Muscle layer of colon (tissue), 2 donors: Measurements from ENCODE around the gene EHMT1.
"Not testable (repeated sequence)": the region's sequence is repeated elsewhere in the genome, so short reads cannot be mapped to it uniquely, and the experiment has no call there.

Experiments used
- H3K27ac ChIP-seq: one replicate; pipeline ENCODE4 v1.7.0; 2013; ENCODE audit warnings: low read depth, mild to moderate bottlenecking, low read length, moderate library complexity
- H3K27me3 ChIP-seq, 2 donors: one replicate each; pipeline ENCODE4 v1.7.0; 2013; ENCODE audit warnings: low read length in 2 of 2, mild to moderate bottlenecking in 2 of 2; ENCODE audit not compliant: insufficient read depth in 2 of 2, control insufficient read depth in 1 of 2
- H3K36me3 ChIP-seq: one replicate; pipeline ENCODE4 v1.7.0; 2013; ENCODE audit warnings: mild to moderate bottlenecking, low read length; ENCODE audit not compliant: insufficient read depth
- H3K4me1 ChIP-seq: one replicate; pipeline ENCODE4 v1.7.0; 2013; ENCODE audit warnings: mild to moderate bottlenecking, low read length; ENCODE audit not compliant: insufficient read depth
- H3K4me3 ChIP-seq, 2 donors: one replicate each; pipeline ENCODE4 v1.7.0; 2013; ENCODE audit warnings: low read length in 2 of 2, low read depth in 1 of 2, mild to moderate bottlenecking in 1 of 2, moderate library complexity in 1 of 2
- H3K9ac ChIP-seq: one replicate; pipeline ENCODE4 v1.7.0; 2013; ENCODE audit warnings: low read length
- H3K9me3 ChIP-seq: one replicate; pipeline ENCODE4 v1.7.0; 2013; ENCODE audit warnings: mild to moderate bottlenecking, low read length
- donor health status: abdominal sarcoma.
- donor health status: Adenocarcinoma of cecum.

The EHMT1 gene

GRCh38 chr9:137876269-137876668 is 257.5 kb downstream of the EHMT1 start:
- peaks cover 6 to 44% of the 10 kb centered on the region in 2 donors for H3K27me3 ChIP-seq
- no peaks in the 10 kb centered on the region for H3K9me3 ChIP-seq
- H3K4me1 ChIP-seq, result no peaks in the 10 kb centered on the region

DNA sequence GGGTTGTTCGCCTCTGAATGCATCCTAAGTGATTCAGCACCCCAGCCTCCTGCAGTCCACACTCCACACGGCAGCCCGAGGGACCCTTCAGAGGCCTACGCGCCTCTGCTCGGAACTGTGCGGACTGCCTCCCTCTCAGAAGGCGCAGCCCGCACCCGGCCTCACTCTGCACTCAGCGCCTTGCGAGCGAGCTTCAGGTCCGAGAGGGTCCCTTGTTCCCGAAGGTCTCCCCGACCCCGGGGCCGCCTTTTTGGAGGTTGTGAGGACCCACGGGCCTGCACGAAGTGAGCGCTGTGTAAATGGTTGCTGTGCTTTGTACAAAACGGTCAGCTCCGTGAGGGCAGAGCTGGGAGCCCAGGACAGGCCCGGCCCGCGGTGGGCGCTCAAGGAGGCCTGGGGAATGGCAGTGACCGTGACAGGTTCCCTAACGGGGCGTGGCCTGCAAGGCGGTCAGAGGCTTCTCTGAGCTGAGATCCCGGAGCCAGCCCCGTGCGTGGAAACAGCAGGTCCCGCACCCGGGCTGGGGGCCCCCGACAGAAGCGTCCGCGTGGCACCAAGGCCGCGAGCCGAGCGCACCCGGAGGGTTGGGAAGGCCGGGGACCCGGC is 258.1 kb downstream of the EHMT1 start:
- Histone ChIP-seq H3K36me3 (no peaks in the 10 kb centered on the region), H3K4me1 (no peaks in the 10 kb centered on the region), H3K9me3 (no peaks in the 10 kb centered on the region), H3K4me3 (no peak overlapping the region), H3K9ac (no peak overlapping the region), H3K27ac (no peak overlapping the region), H3K27me3 (peaks cover 6 to 44% of the 10 kb centered on the region in 2 donors)

More at GRCh38 chr9:137876269-137876668, 257.5 kb downstream of the EHMT1 start:
- Histone ChIP-seq H3K27ac (no peak overlapping the region), H3K4me3 (no peak overlapping the region), H3K9ac (no peak overlapping the region), H3K36me3 (no peaks in the 10 kb centered on the region)

DNA sequence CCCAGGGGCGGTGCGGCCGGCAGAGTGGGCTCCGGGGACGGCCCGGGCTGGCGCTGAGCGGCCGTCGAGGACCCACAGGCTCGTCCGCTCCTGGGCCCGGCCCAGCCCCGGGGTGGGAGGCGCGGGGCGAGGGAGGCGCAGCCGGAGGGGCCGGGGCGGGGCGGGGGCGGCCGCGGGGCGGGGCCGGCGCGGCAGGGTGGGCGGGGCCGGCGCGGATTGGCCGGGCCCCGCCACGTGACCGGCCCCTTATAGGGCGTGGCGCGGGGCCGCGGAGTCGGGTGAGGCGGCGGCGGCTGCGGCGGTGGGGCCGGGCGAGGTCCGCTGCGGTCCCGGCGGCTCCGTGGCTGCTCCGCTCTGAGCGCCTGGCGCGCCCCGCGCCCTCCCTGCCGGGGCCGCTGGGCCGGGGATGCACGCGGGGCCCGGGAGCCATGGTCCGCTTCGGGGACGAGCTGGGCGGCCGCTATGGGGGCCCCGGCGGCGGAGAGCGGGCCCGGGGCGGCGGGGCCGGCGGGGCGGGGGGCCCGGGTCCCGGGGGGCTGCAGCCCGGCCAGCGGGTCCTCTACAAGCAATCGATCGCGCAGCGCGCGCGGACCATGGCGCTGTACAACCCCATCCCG is 258.8 kb downstream of the EHMT1 start, which contains the start of gene CACNA1B:
CACNA1B (plus strand) TSS at position 277 of the 617 bp plus-strand sequence; CDS start at position 429, 152 bp downstream.
- H3K36me3 ChIP-seq, H3K9ac ChIP-seq, H3K4me1 ChIP-seq, H3K27ac ChIP-seq, H3K4me3 ChIP-seq, H3K9me3 ChIP-seq: not testable (repeated sequence)
- H3K27me3 ChIP-seq, result peaks cover 6 to 44% of the 10 kb centered on the region in 2 donors

DNA sequence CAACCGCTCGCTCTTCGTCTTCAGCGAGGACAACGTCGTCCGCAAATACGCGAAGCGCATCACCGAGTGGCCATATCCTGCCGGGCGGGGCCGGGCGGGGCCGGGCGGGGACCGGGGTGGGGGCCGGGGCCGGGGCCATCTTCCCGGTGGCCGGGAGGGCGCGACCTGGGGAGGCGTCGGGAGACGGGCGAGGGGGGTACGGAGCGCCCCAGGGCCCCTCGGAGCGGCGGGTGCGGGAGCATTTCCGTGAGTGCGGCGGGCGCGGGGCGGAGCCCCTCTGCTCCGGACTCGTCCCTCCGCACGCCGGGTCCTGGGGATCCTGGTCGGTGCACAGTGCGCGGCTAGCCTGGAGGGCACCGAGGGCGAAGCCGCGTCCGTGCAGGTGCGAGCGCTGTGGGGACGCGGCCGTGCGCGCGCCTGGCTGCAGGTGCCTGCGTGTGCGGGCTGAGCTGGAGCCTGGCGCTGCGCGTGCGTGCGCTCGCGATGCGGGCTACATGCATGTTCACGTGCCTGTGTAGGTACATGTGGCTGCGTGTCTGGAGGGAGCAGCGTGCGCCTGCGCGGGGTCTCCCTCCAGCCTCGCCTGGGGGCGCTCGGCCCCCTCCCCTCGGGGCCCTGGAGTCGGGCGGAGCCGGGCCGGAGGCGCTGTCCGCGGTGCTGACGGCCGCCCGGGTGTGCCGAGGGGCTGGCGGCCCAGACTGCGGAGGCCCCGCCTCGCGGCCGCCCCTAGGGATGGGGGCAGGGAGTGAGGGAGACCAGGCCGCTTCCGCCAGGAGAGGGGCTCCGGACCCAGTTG is 259.5 kb downstream of the EHMT1 start:
- H3K27me3 ChIP-seq, result peaks cover 6 to 44% of the 10 kb centered on the region in 2 donors
- no peak overlapping the region for H3K4me3 ChIP-seq
- H3K4me1 ChIP-seq, result no peaks in the 10 kb centered on the region
- H3K9ac ChIP-seq, result no peak overlapping the region
- H3K36me3 ChIP-seq, result no peaks in the 10 kb centered on the region
- H3K9me3 ChIP-seq, result no peaks in the 10 kb centered on the region
- no peak overlapping the region for H3K27ac ChIP-seq

- H3K9me3 ChIP-seq, result no peaks in the 10 kb centered on the region
- H3K9ac ChIP-seq, result no peak overlapping the region
- peaks cover 6 to 44% of the 10 kb centered on the region in 2 donors for H3K27me3 ChIP-seq
- H3K4me3 ChIP-seq, result no peak overlapping the region
- no peaks in the 10 kb centered on the region for H3K36me3 ChIP-seq
- no peak overlapping the region for H3K27ac ChIP-seq
- H3K4me1 ChIP-seq, result no peaks in the 10 kb centered on the region
Measured at GRCh38 chr9:137879052-137879451, 260.2 kb downstream of the EHMT1 start.

DNA sequence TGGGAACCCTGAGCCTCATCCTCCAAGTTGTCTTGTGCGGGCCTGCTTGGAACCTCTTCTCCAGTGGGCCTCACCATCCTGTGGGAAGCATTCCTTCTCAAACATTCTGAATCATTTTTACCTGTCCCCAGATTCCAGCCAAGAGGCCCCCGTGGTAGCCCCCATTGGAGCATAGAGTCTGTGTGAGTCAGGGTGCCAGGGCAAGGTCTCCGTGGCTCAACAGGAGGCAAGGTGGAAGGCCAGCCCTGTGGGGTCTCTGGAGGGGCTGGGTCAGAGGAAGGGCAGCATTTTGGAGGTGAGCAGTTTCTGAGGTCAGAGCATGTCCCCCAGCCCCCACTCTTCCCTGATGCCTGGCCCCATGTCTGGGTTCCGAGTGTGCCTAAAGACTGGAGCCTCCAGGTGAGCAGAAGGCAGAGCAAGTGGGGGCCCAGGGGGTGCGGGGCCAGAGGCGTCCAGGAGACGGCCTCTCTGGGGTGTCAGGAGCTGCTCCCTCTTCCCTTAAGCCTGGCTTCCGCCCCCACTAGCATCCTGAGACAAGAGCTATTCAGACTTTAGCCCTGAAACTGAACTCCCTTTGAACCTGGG is 260.9 kb downstream of the EHMT1 start:
- no peaks in the 10 kb centered on the region for H3K36me3 ChIP-seq
- no peak overlapping the region for H3K27ac ChIP-seq
- H3K4me3 ChIP-seq, result no peak overlapping the region
- no peaks in the 10 kb centered on the region for H3K4me1 ChIP-seq
- H3K9me3 ChIP-seq, result no peaks in the 10 kb centered on the region
- H3K27me3 ChIP-seq, result peaks cover 6 to 44% of the 10 kb centered on the region in 2 donors
- H3K9ac ChIP-seq, result no peak overlapping the region

DNA sequence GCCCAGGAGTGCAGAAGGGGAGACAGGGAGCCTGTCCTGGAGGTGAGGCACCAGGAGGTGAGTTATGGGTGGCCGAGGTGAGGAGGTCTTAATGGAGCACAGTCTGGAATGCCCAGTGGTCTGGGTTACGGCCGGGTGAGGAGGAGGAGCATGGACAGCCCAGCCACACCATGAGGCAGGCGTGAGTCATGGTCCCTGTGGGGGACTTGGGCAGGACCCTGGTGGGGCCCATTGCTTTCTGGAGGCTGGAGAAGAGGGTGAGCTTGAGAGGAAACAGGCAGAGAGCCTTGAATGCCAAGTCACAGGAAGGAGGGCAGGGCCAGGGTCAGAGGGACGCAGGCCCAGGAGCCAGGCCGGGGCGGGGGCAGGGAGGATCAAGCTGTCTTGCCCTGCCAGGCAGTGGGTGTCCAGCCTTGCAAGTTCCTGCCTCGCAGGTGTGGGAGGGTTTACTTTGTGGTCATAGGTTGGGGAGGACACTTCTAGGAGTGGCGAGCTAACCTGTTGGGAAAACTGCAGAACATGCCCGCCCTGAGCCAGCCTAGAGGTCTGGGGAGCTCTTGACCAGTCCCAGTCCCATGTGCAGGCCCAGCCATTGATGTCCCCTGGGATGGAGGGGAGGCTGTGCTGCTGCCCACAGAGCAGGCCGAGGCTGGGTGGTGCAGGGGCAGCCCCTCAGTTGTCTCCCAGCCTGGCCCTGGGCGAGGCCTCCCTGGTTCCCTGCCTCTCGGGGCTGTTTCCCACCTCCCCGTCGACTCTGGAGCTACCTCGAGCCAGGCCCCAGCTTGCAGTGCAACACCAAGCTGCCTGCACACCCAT is 261.6 kb downstream of the EHMT1 start:
- Histone ChIP-seq H3K9me3 (no peaks in the 10 kb centered on the region), H3K4me3 (no peak overlapping the region), H3K27me3 (peaks cover 6 to 40% of the 10 kb centered on the region in 2 donors), H3K36me3 (no peaks in the 10 kb centered on the region), H3K4me1 (no peaks in the 10 kb centered on the region), H3K9ac (no peak overlapping the region), H3K27ac (no peak overlapping the region)

DNA sequence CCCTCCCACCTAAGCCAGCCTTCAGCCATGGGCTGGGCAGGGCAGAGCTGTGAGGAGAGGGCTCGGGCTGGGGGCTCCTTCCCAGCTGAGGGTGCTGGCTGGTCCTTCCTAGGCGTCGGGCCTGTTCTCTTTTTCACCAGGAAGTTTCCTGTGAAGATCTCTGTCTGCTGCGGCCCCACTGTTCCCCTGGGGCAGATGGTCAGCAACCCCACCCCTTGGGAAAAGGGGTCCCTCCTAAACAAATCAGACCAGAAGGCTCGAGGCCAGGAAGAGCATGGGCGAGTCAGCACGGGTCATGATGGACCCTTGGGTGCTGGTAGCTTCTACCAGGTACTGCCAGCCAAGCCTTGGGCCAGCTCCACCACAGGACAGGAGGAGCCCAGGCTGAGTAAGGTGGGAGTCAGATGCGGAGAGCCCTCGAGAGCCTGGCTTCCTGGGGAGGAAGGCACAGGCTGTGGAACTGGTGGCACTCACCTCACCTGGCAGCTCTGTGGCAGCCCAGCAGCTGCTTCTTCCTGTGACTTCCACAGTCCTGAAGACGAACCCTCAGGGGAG is 262.2 kb downstream of the EHMT1 start:
- H3K9me3 ChIP-seq, result no peaks in the 10 kb centered on the region
- H3K4me3 ChIP-seq, result no peak overlapping the region
- H3K36me3 ChIP-seq, result no peaks in the 10 kb centered on the region
- H3K9ac ChIP-seq, result no peak overlapping the region
- no peak overlapping the region for H3K27ac ChIP-seq
- no peaks in the 10 kb centered on the region for H3K4me1 ChIP-seq
- H3K27me3 ChIP-seq, result peaks cover 6 to 33% of the 10 kb centered on the region in 2 donors

GRCh38 chr9:137881591-137882505 is 263.0 kb downstream of the EHMT1 start:
- Histone ChIP-seq H3K9me3 (no peaks in the 10 kb centered on the region), H3K9ac (no peak overlapping the region), H3K4me1 (no peaks in the 10 kb centered on the region), H3K27me3 (peaks cover under 1 to 25% of the 10 kb centered on the region in 2 donors), H3K36me3 (no peaks in the 10 kb centered on the region), H3K27ac (no peak overlapping the region), H3K4me3 (no peak overlapping the region)

- no peak overlapping the region for H3K27ac ChIP-seq
Measured at GRCh38 chr9:137882506-137882821, 263.7 kb downstream of the EHMT1 start.

More at GRCh38 chr9:137882506-137882821, 263.7 kb downstream of the EHMT1 start:
- H3K9me3 ChIP-seq, result no peaks in the 10 kb centered on the region
- H3K9ac ChIP-seq, result no peak overlapping the region
- no peak overlapping the region for H3K4me3 ChIP-seq
- H3K27me3 ChIP-seq, result peaks cover 0 to 21% of the 10 kb centered on the region in 2 donors
- no peaks in the 10 kb centered on the region for H3K36me3 ChIP-seq
- H3K4me1 ChIP-seq, result no peaks in the 10 kb centered on the region
